Kidney epithelial cell (primary cell): ENCODE data around the gene PAFAH1B2. TPM values are rescaled to one million over a fixed set of nuclear protein-coding genes. Genes with fewer than 3 reads are reported as not detected.
A peak's percentile ranks its signal among the peaks of the same experiment; 100 is the strongest.

Source experiments
- DNase-seq: peaks from one replicate; pipeline ENCODE4 v3.0.0-alpha.2; 2010; ENCODE audit warnings: low read depth
- H3K27me3 ChIP-seq: 2 replicates; pipeline ENCODE4 v1.6.0; 2011; ENCODE audit warnings: low read length; ENCODE audit not compliant: control insufficient read depth, insufficient read depth
- H3K36me3 ChIP-seq: 2 replicates; pipeline ENCODE4 v1.5.1; 2011; ENCODE audit warnings: low read length; ENCODE audit not compliant: control insufficient read depth, insufficient read depth
- H3K4me3 ChIP-seq: 2 replicates; pipeline ENCODE4 v1.5.1; 2011; ENCODE audit warnings: low read depth, mild to moderate bottlenecking, control low read depth, low read length
- CTCF ChIP-seq: IDR thresholded peaks from 2 replicates; pipeline ENCODE4 v1.5.1; 2011; ENCODE audit warnings: mild to moderate bottlenecking, moderate library complexity, low read length, control low read depth, inconsistent platforms; ENCODE audit not compliant: insufficient read depth, poor library complexity, severe bottlenecking
- total RNA-seq: library from RNA; depleted of rRNA; stranded (reverse); fragments of >200 nt; gene quantifications from 2 replicates; pipeline ENCODE4 v1.2.3, GENCODE V29; 2015

PAFAH1B2 gene
- total RNA-seq, 1 donor from 2014 or later, result 116 TPM

DNA sequence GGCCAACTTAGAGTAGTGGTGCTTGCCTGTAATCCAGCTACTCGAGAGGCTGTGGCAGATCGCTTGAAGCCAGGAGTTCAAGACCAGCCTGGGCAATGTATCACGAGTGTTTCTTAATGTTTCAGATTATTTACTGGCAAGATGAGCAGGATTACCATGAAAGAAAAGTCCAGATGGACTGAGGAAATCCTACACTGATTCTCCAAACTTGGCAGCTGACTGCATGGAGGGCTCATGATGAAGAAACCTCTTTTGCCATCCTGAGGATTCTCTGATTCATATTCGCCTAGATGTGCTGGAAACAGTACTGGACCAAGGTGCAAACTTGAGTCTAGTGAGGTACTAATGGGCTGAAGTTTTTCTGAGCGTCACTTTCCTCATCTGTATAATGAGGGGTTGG, 31.7 kb downstream of the PAFAH1B2 start:
- Histone ChIP-seq H3K36me3 (no peaks in the 10 kb centered on the region), H3K4me3 (no peak overlapping the region), H3K27me3 (no peaks in the 10 kb centered on the region)
- DNase-seq, result no peak
- no peak for TF ChIP-seq CTCF

DNA sequence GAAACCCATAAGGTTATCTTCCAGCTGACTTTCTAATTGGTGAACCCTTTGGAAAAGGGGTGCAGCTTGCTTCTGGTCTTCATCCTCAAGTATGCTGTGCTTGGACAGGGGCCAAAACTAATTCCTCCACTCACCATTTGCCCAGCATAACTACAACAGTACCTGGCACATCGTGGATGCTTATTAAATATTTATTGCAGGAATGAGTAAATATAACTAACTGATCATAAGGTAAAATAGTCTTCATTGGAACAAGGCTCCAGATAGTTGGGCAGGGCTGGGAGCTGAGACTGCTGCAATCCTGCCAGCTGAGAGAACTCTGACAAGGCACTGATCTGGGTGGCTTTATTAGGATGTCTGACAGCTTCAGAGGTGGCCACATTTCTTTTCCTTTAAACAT, 32.1 kb downstream of the PAFAH1B2 start:
- TF ChIP-seq CTCF, result no peak
- no peaks in the 10 kb centered on the region for H3K27me3 ChIP-seq
- no peaks in the 10 kb centered on the region for H3K36me3 ChIP-seq
- no peak for DNase-seq
- H3K4me3 ChIP-seq, result no peak overlapping the region

GRCh38 chr11:117177534-117178209, 33.6 kb downstream of the PAFAH1B2 start:
- Histone ChIP-seq H3K27me3 (no peaks in the 10 kb centered on the region), H3K36me3 (no peaks in the 10 kb centered on the region), H3K4me3 (peak overlapping the region; percentile 57)
- DNase-seq, result no peak
- TF ChIP-seq CTCF, result no peak

DNA sequence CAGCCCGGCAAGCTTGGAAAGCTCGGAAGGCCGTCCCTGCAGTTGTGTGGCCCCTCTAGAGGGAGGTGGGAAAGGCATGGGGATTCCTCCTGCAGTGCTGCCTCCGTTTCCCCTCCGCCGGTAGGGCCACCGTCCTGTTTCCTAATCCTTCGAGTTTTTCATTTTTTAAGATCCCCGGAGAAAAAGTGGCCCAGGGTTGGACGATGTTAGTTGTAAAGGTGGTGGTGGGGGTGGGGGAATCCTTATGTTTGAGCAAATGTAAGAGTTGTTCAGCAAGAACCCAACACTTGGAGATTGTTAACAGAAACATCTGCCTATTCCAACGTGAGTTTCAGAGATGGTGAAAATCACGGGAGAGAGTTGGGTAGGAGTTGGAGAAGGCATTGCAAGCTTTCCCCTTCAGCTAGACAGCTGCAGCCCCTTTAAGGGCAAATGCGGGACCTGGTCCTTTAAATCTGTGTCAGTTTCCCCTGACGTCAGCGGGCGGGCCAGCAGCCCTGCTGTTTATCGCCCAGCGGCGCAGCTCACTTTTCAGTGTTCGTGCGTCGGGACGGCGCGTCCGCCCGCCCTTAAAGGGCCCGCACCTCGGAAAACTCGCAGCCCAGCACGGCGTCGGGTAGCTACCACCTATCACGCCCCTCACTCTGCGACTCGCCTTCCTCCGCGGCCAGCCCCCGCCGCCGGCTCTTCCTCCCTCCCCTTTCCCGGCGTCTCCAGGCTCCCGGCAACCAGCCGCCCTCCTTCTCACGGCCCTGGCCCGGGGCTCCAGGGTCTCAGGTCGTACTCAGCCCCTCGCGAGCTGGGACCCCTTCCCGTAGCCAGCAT, 34.3 kb downstream of the PAFAH1B2 start, which contains the start of gene SIDT2:
TSS of gene SIDT2 (plus strand) at position 534 of the 825 bp plus-strand sequence. CDS start 521 bp downstream, outside the sequence.
- Histone ChIP-seq H3K36me3 (no peaks in the 10 kb centered on the region), H3K27me3 (no peaks in the 10 kb centered on the region), H3K4me3 (peak within 1 kb of the TSS; percentile 57)
- DNase-seq, result peak; percentile 75
- no peak for TF ChIP-seq CTCF

- no peak for DNase-seq
- H3K4me3 ChIP-seq, result peak overlapping the region; percentile 57
- TF ChIP-seq CTCF, result no peak
- H3K36me3 ChIP-seq, result no peaks in the 10 kb centered on the region
- H3K27me3 ChIP-seq, result no peaks in the 10 kb centered on the region
These were observed 35.2 kb downstream of the PAFAH1B2 start for GRCh38 chr11:117179048-117179999.
